GM19023 (cell line): ENCODE results near the gene CES2.
"Not testable (repeated sequence)": the region's sequence is repeated elsewhere in the genome, so short reads cannot be mapped to it uniquely, and the experiment has no call there.

Experiments used
- ATAC-seq: cut with Tn5 transposase; IDR thresholded peaks from one replicate; pipeline ENCODE4 v1.9.1; 2021; ENCODE audit warnings: mild to moderate bottlenecking, moderate library complexity; ENCODE audit not compliant: unreplicated experiment

CES2 gene, protein sequence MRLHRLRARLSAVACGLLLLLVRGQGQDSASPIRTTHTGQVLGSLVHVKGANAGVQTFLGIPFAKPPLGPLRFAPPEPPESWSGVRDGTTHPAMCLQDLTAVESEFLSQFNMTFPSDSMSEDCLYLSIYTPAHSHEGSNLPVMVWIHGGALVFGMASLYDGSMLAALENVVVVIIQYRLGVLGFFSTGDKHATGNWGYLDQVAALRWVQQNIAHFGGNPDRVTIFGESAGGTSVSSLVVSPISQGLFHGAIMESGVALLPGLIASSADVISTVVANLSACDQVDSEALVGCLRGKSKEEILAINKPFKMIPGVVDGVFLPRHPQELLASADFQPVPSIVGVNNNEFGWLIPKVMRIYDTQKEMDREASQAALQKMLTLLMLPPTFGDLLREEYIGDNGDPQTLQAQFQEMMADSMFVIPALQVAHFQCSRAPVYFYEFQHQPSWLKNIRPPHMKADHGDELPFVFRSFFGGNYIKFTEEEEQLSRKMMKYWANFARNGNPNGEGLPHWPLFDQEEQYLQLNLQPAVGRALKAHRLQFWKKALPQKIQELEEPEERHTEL

DNA sequence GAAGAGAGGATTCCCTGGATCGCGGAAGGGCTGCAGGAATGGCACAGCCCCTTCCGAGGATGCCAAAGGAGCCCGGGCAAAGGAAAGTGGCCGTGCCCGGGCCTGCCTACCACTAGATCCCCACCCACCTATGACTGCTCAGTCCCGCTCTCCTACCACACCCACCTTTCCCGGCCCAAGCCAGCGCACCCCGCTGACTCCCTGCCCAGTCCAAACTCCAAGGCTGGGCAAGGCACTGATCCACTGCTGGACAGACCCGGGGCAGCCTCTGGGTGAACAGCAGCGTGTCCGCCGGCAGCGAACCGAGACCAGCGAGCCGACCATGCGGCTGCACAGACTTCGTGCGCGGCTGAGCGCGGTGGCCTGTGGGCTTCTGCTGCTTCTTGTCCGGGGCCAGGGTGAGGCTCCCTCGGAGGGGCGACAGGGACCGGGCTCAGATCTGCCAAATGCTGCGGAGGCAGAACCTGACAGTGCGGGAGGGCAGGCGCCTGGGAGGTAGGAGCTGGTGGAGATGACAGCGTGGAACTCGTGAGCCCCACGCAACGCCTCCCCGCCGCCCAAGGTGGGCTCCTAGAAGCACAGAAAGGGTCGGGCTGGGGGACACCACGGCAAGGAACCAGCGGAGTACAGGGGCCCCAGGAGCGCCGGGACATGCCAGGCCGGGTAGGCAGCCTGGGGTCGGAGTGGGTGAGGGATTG, at the start of gene CES2:
CES2 (plus strand) TSS at position 203 of the 698 bp plus-strand sequence; CDS start at position 323, 120 bp downstream.
- ATAC-seq, result no peak

DNA sequence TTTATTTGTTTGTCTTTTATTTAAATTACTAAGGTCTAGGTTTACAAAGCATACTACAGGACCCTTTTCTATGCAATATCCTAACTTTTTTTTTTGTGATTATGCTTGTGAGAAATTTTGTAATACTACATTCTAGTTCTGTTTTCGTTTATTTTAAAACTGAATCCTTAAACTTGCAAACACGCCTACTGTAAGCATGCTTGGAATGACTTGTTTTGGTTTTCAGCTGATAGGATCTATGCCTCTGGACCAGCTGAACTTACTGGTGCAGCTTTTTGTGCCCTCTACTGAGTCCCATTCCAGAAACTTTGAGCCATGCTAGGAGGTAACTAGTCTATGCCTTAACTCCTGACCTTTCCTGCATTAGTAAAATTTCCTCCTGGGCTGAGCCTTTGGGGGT, 49.0 kb upstream of the CES2 start:
- no peak for ATAC-seq

DNA sequence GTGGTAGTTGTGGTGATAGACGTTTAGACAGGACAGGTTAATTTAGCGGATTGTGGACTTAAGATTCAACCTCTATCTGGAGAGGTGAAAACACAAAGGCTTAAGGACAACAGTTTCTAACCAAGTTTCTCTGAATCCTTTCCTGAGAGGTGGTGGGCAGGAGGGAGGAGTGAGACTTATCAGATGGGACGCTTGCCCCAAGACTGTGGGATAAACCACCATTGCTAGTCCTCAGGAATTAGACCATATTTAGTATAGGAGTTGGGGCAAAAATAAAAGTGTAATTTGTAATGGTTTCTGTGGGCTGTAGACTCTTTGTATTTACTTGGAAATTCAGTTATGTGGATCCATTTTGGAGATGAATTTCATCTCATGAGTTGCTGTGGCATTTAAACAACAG, 48.4 kb upstream of the CES2 start:
- ATAC-seq, result no peak

DNA sequence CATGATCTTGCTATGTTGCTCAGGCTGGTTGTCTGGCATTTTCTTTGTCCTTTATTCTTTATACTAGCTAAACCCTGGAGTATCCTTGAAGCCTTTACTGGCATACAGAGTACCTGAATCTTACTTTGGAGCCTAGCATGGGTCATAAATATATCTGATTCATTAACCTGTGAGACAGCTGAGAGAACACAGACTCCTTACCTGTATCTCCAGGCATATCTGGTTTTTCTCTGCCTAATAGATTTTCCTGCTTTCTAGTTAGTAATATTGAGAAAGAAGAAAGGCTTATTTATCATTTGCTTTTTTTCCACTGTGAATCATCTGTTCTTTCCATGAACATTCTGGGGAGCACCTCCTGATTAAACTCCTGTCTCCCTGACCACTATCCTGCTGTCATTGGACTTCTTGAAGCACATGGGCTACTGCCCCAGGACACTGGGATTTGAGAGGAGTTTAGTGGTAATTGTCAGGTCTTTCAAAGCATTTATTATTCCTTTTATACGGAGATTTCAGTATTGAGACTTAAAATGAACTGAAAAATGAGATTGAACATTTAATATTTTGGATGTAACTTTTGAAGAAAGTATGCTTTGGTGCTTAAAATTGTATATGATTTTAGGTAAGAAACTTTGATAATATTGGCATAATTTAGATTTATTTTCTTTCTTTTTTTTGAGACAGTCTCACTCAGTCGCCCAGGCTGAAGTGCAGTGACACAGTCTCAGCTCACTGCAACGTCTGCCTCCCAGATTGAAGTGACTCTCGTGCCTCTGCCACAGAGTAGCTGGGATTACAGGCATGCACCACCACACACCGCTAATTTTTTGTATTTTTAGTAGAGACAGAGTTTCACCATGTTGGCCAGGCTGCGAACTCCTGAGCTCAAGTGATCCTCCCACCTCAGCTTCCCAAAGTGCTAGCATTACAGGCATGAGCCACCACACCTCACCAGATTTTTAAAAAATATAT, 46.4 kb upstream of the CES2 start:
- ATAC-seq, result no peak

DNA sequence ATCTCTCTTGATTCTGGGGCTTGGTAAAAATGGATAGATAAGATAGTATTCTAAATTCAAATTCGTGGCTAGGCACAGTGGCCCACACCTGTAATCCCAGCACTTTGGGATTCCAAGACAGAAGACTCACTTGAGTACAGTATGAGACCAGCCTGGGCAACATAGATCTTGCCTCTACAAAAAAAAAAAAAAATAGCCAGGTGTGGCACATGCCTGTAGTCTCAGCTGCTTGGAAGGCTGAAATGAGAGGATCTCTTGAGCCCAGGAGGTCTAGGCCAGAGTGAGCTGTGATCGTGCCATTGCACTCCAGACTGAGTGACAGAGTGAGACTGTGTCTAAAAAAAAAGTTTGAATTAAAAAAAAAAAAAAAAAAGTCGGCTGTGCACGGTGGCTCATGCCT, 45.7 kb upstream of the CES2 start:
- no peak for ATAC-seq

DNA sequence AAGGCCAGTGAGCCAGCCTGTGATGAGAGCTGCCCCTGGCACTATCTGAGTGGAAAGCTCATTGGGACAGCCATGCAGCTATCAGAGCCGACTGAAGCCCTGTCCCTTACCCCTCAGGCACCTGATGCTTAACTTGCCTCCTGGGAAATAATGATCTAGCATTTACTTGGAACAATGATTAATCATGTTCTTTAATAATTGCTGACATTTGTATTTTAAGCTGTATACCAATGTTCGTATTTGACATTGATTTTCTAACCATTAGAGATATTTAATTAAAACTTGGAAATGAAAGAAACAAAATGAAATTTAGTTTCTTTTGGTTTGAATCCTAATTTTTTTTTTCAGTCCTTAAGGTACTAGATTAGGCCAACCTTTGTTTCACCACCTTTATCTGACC, 44.5 kb upstream of the CES2 start:
- ATAC-seq, result no peak

DNA sequence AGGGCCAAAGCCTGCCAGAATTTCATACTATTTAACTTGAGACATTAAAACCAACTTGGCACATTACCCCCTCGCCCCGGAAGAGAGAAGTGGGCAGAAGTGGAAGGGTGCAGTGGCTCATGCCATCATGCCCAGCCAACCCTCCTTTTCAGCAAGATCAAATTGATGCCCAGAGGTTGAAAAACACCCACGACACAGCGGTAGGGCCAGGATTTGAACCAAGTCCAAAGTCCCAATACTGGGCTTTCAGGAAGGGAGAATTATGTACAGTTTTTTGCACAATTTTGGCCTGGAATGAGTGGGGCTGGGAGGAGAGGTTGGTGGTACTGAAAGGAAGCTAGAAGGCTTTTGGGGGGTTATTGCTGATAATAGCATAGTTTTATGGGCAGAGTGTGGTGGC, 44.0 kb upstream of the CES2 start:
- ATAC-seq, result no peak

DNA sequence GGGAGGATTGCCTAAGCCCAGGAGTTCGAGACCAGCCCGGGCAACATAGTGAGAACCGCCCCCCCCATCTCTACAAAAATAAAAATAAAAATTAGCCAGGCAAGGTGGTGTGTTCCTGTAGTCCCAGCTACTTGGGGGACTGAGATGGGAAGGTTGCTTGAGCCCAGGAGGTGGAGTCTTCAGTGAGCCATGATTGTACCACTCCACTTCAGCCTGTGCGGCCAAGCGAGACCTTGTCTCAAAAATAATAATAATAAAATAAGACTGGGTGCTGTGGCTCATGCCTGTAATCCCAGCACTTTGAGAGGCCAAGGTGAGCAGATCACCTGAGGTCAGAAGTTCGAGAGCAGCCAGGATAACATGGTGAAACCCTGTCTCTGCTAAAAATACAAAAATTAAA, 43.5 kb upstream of the CES2 start:
- ATAC-seq, result no peak

DNA sequence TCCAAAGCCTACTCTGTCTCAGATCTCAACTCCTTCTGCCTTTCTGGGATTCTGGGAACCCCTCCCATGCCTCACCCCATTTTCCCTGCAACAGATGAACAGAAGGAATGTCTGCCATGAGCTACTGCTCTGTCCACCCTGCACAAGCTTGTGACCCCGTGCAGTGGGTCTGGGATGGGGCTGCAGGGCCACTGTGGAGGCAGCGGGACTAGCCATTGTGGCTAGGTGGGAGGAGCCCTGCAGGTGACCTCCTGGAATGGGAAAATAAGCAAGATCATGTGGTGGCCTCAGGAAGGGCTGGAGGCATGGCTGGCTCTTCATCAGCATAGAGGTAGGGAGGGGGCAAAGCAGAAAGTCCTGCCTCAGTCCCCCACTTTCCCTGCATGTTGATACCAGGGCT, 41.3 kb upstream of the CES2 start:
- ATAC-seq, result no peak

DNA sequence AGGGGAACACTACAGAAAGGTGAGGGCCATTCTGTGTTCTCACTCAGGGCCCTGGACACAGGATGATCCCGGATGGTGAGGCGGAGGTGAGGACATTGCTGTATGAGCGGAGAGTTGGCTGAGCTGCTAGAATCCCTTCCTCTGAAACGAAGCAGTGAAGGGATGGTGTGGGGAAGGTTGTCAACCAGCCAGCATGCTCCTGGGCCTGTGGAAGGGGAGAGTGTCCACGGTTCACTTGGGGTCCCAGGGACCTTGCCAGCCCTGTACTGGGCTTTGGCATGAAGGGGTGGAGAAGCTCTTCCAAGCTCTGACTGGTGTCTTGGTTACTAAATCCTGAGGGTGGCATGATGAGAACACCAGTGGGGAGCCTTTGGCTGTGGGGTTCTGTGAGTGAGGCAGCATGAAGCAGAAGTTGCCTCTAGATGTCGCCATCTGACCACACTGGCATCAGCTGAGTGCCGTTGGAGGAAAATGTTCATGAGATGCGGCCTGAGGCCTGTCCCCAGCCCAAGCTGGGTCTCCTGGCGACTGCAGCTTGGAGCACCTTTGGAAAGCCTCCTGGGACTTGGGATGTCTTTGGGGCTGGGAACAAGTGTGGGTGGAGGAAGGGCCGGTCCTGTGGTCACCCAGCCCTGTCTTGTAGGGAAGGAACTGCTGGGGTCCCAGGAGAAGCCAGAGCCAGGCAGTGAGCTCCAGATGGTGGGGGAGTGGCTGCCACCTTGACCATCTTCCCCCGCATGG, 40.2 kb upstream of the CES2 start:
- peak; percentile 80 for ATAC-seq

DNA sequence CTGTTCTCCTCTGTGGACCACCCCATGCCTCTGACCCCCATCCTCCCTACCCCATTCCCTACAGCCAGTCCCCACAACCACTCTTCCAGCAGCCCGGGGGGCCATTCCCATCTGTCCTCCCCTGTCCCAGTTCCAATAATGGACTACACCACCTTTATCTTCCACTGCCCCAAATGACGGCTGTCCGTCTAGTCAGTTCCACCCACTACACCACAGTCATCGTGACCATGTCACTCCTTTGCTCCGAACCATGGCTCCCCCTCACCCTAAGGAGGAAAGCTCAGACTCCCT, 39.7 kb upstream of the CES2 start:
- ATAC-seq, result no peak

DNA sequence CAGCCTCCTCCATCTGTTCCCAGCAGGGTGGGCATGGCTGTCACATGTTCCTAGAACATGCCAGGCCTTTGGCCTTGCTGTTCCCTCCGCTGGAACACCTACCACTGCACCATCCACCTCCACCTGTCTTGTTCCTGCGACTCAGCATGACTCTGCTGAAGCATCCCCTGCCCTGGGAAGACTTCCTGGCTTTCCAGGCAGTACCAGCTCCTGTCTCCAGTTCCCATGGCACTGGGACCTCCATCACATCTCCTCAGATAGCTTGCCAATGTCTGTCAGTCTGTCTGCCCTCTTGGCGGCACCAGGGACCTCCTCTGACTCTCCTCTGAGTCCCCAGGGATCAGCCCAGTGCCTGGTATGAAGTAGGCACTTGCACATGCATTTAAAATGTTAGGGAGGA, 39.3 kb upstream of the CES2 start:
- ATAC-seq, result no peak

DNA sequence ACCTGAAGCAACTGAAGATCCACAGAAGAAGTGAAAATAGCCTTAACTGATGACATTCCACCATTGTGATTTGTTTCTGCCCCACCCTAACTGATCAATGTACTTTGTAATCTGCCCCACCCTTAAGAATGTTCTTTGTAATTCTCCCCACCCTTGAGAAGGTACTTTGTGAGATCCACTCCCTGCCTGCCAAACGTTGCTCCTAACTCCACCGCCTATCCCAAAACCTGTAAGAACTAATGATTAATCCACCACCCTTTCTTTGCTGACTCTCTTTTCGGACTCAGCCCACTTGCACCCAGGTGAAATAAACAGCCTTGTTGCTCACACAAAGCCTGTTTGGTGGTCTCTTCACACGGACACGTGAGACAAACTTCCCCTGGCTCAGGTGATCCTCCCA, 38.6 kb upstream of the CES2 start:
- ATAC-seq, result not testable (repeated sequence)

DNA sequence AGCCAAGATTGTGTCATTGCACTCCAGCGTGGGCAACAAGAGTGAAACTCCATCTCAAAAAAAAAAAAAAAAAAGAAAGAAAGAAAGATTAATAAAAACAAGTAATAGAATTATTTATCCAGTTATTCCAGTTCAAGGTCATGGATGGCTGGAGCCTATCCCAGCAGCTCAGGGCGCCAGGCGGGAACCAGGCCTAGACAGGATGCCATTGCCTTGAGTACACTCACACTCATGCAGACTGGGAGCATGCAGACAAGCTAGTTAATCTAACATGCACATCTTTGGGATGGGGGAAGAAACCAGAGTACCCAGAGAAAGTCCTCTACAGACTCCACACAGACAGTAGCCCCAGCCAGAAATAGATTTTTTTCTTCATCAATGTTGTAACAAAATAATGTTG, 37.1 kb upstream of the CES2 start:
- ATAC-seq, result no peak

DNA sequence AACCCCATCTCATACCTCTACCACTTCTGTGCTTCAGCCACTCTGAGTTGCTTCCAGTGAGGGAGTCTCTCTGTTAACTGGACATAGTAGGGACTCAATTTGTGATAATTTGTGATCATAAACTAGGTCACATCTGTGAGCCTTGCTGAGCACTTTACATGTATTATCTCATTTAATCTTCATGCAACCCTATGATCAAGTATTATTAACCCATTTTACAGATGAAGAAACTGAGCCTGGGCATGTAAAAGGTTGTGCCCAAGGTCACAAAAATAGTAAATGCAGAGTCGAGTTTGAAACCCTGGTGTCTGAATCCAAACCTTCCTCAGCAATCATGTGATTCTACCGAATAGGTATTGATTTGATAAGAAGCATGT, 36.4 kb upstream of the CES2 start:
- no peak for ATAC-seq

DNA sequence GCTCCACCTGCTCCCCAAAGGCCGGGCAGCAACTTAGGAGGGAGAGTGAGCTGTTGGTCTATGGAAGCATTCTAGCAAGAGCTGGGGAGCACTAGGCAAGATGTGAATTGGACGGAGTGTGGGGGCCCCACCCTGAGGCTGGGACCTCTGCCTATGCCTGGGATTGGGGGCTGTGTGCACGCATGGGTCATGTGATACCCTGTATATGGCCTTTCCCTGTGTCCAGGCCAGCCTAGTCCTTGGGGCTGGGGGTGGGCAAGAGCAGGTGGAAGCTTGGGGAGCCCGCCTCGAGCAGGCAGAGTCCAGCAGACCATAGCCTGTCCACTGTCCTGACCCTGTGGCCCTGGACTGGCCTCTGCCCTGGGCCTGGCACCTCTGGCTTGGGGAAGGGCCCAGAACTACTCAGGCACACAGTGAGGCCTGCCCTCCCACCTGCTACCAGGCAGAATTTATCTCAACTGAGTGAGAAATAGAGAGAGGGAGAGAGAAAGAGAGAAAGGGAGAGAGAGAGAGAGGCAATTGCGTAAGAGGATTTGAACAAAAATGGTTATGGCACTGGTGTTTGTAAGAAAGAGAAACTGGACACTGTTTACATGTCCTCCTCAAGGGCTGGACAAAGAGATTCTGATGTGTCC, 35.9 kb upstream of the CES2 start:
- ATAC-seq, result no peak

DNA sequence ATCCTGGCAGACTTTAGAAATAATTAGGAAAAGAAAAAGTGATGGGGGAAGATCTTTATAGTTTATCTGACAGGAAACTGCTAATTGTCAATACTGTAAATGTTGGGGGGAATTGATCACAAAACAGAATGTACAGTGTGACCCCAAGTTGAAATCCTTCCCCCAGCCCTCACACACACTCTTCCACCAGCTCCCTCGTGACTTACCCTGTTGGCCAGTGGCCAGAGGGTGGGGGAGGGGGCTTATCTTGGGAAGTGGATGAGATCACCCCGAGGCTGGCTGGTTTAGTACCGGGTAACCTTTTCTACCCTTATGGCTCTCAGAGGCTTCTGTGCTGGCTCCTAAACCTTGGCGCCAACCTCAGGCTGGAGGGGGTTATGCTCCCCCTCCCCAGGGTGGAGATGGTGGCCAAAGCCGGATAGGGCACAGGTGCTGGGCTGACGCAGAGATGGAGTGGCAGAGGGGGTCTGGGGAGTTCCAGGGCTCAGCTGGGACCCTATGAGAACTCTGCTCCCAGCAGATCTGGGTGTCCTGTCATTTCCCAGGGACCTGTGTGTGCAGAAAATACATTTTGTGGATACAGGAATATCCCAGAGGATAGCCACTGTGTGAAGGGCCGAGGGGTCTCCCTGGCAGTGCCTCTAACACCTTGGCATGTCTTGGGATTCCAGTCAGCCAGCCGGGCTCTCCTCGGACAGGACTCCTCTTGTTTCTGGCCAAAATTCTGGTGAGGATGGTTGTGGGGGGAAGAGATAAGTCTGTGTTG, 35.2 kb upstream of the CES2 start:
- ATAC-seq, result no peak

DNA sequence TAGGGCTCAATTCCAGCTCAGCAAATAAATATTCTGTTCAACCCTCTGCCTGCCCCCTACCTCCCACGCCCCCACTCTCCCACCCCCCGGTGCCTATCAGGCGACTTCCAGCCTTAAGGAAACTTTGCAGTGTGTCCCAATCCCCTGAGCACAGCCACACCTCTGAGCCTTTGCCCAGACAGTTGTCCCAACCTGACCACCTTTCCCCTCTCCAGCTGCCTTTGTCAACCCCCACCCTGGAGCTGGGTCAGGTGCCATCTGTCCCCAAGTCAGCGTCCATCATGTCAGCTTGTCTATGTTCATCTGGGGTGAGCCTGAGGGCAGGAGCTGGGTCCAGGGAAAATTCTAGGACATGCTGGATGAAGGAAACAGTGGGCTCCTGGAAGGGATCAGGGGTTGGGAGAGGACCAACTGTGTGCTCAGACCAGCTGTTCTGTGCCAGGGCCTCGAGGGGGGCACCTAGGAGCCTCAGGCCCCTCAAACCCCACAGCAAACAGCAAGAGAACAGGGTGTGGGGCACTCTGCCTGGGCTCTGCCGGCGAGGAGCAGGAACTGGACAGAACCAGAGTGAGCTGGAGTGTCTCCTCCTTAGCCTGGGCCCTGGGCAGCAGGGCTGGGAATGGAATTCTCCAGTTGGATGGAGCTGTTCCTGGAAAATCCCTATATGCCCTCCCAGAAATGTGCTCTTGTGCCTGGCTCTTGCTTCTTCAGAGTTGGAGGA, 34.4 kb upstream of the CES2 start:
- no peak for ATAC-seq

DNA sequence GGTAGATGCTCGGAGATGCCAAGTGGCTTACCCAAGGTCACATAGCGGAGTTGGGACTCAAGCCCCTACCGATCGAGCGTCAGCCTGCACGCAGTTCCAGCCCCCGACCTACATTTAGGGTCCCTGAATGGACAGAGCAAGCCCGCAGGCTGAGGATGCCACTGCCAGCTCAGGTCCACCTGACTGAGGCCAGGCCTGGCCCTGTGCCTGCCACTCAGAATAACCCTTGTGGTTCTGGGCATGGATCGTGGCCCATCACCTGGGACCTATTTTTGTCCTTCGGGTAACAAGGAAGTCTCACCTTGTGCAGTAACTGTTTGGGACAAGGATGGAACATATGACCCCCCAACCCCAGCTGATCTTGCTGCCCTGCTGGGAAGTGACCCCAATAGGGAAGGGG, 33.7 kb upstream of the CES2 start:
- ATAC-seq, result no peak
